Kidney epithelial cell (primary cell): Measurements from ENCODE around the gene TNIP1. TPM values are rescaled to one million over a fixed set of nuclear protein-coding genes. Genes with fewer than 3 reads are reported as not detected.

Experiments
- DNase-seq: peaks from one replicate; pipeline ENCODE4 v3.0.0-alpha.2; 2010; ENCODE audit warnings: low read depth
- H3K27me3 ChIP-seq: 2 replicates; pipeline ENCODE4 v1.6.0; 2011; ENCODE audit warnings: low read length; ENCODE audit not compliant: control insufficient read depth, insufficient read depth
- H3K36me3 ChIP-seq: 2 replicates; pipeline ENCODE4 v1.5.1; 2011; ENCODE audit warnings: low read length; ENCODE audit not compliant: control insufficient read depth, insufficient read depth
- H3K4me3 ChIP-seq: 2 replicates; pipeline ENCODE4 v1.5.1; 2011; ENCODE audit warnings: low read depth, mild to moderate bottlenecking, control low read depth, low read length
- CTCF ChIP-seq: IDR thresholded peaks from 2 replicates; pipeline ENCODE4 v1.5.1; 2011; ENCODE audit warnings: mild to moderate bottlenecking, moderate library complexity, low read length, control low read depth, inconsistent platforms; ENCODE audit not compliant: insufficient read depth, poor library complexity, severe bottlenecking
- total RNA-seq: library from RNA; depleted of rRNA; stranded (reverse); fragments of >200 nt; gene quantifications from 2 replicates; pipeline ENCODE4 v1.2.3, GENCODE V29; 2015

TNIP1 gene
- total RNA-seq, 1 donor from 2014 or later: 454 TPM

DNA sequence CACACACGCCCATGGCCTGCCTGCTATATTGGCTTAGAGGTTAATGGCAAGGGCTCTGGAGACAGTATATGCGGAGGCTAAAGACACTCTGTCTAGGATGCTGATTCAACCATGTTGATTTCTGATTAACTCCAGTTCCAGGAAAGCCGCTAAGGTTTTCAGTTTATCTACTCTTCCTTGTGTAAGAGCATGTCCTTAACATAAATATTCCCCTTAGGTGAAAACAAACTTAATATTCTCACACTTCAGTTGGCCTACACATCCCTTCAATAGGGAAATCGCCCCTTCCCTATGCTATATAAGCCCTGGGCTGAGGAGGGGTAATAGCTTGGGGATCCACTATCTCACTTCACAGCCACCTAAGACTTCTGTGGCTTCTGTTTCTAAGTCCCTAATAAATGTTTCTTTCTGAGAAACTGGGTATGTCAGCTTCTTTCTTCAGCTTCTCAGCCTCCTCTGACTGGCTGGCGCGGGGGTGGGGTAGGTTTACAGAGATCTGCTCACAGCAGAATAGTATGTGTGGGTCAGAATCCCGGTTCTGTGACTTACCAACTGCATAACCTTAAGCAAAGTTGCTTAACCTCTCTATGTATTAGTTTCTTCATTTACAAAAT is 64.8 kb downstream of the TNIP1 start:
- Histone ChIP-seq H3K4me3 (no peak overlapping the region), H3K36me3 (no peaks in the 10 kb centered on the region), H3K27me3 (no peaks in the 10 kb centered on the region)
- no peak for TF ChIP-seq CTCF
- no peak for DNase-seq

- no peaks in the 10 kb centered on the region for H3K36me3 ChIP-seq
- no peaks in the 10 kb centered on the region for H3K27me3 ChIP-seq
- TF ChIP-seq CTCF: no peak
- DNase-seq: peak; percentile 63
- H3K4me3 ChIP-seq: no peak overlapping the region
These were observed 66.0 kb downstream of the TNIP1 start for GRCh38 chr5:151014680-151015343.

DNA sequence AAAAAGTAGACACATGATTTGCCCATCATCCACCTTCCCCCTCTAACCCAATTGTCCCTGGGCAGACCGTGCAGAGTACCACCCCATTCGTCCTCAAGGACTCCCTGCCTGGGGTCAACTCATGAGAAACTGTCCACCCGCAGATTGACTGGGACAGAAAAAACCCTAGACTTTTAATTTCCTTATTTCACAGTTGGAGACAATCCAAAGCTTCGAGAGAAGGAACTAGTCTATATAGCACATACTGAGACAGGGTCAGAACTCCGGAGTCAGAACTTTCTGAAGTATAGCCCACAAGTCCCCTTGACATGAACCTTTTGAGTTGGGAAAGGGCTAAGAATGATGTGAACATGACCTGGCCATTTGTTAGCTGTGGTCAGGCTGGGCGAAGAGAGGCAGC is 68.0 kb downstream of the TNIP1 start:
- H3K27me3 ChIP-seq: no peaks in the 10 kb centered on the region
- H3K4me3 ChIP-seq: no peak overlapping the region
- TF ChIP-seq CTCF: no peak
- no peaks in the 10 kb centered on the region for H3K36me3 ChIP-seq
- no peak for DNase-seq

GRCh38 chr5:151008906-151009305 is 71.9 kb downstream of the TNIP1 start:
- Histone ChIP-seq H3K27me3 (no peaks in the 10 kb centered on the region), H3K36me3 (no peaks in the 10 kb centered on the region), H3K4me3 (no peak overlapping the region)
- DNase-seq: no peak
- TF ChIP-seq CTCF: no peak

GRCh38 chr5:151008210-151008491 is 72.7 kb downstream of the TNIP1 start:
- H3K27me3 ChIP-seq: no peaks in the 10 kb centered on the region
- TF ChIP-seq CTCF: no peak
- H3K36me3 ChIP-seq: no peaks in the 10 kb centered on the region
- no peak overlapping the region for H3K4me3 ChIP-seq
- DNase-seq: no peak
